HG03159 (cell line): ENCODE data around the gene KATNAL2.

Experiments used
- ATAC-seq: cut with Tn5 transposase; IDR thresholded peaks from one replicate; pipeline ENCODE4 v1.9.1; 2021; ENCODE audit warnings: mild to moderate bottlenecking, moderate library complexity; ENCODE audit not compliant: unreplicated experiment

Gene KATNAL2

GRCh38 chr18:46917108-46917802, at the start of gene KATNAL2, which contains the start of gene PIAS2:
TSS of gene KATNAL2 (plus strand) at chr18:46917602. CDS start at chr18:46946873, 29,271 bp downstream.
TSS of gene PIAS2 (minus strand) at chr18:46917507. CDS start at chr18:46917345, 162 bp downstream.
- ATAC-seq = peak; percentile 79

- ATAC-seq = no peak
Observed at GRCh38 chr18:46868169-46868921, 49.1 kb upstream of the KATNAL2 start.

- no peak for ATAC-seq
Observed at GRCh38 chr18:46877329-46877987, 39.9 kb upstream of the KATNAL2 start.

- no peak for ATAC-seq
Observed at GRCh38 chr18:46883180-46883579, 34.2 kb upstream of the KATNAL2 start.

GRCh38 chr18:46886893-46887292, 30.5 kb upstream of the KATNAL2 start:
- no peak for ATAC-seq

GRCh38 chr18:46888965-46889364, 28.4 kb upstream of the KATNAL2 start:
- no peak for ATAC-seq

- ATAC-seq = peak; percentile 89
Observed at GRCh38 chr18:46891742-46892214, 25.6 kb upstream of the KATNAL2 start.

GRCh38 chr18:46892842-46893241, 24.6 kb upstream of the KATNAL2 start:
- no peak for ATAC-seq

GRCh38 chr18:46893360-46893759, 24.0 kb upstream of the KATNAL2 start:
- no peak for ATAC-seq

- ATAC-seq = no peak
Observed at GRCh38 chr18:46894124-46894523, 23.3 kb upstream of the KATNAL2 start.

GRCh38 chr18:46899274-46899948, 18.0 kb upstream of the KATNAL2 start:
- peak; percentile 81 for ATAC-seq

GRCh38 chr18:46903406-46903805, 14.0 kb upstream of the KATNAL2 start:
- no peak for ATAC-seq

GRCh38 chr18:46909497-46909896, 7.9 kb upstream of the KATNAL2 start:
- no peak for ATAC-seq

- no peak for ATAC-seq
Observed at GRCh38 chr18:46910856-46911255, 6.5 kb upstream of the KATNAL2 start.

- no peak for ATAC-seq
Observed at GRCh38 chr18:46915800-46916550, 1.4 kb upstream of the KATNAL2 start.

- no peak for ATAC-seq
Observed at GRCh38 chr18:46916551-46917107, 773 bp upstream of the KATNAL2 start.

- ATAC-seq = peak; percentile 19
Observed at GRCh38 chr18:46917803-46918600, 600 bp downstream of the KATNAL2 start.

GRCh38 chr18:46920067-46920466, 2.7 kb downstream of the KATNAL2 start:
- no peak for ATAC-seq

- no peak for ATAC-seq
Observed at GRCh38 chr18:46920653-46921052, 3.3 kb downstream of the KATNAL2 start.
